ENCODE data around the gene NARS2.

The NARS2 gene

DNA sequence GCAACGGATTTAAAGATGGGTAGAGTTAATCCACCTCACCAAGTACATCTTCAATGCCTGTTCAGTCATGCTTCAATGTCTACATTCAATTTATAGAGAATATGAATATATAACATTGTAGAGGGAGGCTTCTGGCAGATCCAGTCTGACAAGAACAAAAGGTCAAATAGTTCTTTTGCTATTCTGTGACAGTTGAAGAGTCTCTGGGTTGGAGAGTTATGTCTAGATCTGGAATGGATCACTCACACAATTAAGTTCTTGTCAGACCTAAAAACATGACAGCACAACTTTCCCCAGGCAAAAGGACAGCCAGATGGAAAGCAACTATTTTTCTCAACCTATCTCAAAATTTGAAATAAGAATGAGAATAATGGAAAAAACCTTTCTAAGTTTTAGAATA, 141.7 kb downstream of the NARS2 start:
- no peak for DNase-seq (ENCODE audit: low read depth)

DNA sequence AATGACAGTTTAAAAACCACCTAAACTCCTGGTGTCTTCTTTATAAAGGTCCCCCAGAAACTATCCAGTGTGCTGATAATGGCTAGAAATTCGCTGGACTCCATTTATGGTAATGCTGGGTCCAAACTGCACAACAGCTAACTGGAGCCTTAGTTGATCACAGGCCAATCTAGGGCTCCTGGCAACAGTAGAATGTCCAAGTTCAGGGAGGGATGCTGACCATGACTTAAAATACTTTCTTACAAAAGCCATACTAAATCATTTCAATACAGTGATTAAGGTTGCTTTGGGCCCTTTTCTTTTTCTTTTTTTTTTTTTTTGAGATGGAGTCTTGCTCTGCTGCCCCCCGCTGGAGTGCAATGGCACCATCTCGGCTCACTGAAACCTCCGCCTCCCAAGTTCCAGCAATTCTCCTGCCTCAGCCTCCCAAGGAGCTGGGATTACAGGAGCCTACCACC, 142.6 kb downstream of the NARS2 start:
- DNase-seq (ENCODE audit: low read depth): no peak

DNA sequence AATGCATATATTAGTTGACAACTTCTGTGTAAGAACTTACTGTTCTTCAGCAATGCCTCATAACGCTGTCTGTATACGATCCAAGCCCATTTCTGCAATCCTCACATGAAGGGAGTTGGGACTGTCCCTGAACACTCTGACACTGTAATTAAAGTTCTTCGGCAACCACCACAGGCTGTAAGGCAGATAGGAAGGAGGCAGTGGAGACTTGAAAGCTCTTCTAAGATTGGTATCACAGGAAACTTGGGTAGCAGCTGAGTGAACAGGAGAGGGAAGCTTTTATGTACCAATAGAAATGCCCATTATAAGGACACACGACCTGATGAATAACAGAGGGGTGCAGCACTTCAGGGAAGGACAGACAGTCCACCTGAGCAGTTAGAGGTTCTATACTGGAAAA, 145.0 kb downstream of the NARS2 start:
- no peak for DNase-seq (ENCODE audit: low read depth)

- DNase-seq (ENCODE audit: low read depth): no peak
Measured at GRCh38 chr11:78429209-78429608, 145.5 kb downstream of the NARS2 start.

- no peak for DNase-seq (ENCODE audit: low read depth)
Measured at GRCh38 chr11:78428773-78429172, 145.9 kb downstream of the NARS2 start.

DNA sequence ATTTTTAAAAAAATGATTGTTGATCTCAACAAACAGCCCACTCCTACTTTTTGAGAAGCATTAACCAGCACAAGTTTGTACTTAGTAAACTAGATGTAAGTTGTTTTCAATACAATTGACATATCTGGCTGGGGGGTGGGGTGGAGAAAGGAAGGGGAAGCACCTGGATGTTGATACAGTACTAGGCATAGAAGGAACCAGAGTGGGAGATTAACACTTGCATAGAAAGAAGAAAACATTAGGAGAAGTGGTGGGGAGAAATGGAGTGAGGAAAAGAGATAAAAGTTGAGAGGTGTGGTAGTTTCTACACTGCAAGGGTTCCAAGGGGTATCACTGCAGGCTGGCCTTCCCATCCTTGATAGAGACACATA, 146.4 kb downstream of the NARS2 start:
- DNase-seq (ENCODE audit: low read depth): no peak

DNA sequence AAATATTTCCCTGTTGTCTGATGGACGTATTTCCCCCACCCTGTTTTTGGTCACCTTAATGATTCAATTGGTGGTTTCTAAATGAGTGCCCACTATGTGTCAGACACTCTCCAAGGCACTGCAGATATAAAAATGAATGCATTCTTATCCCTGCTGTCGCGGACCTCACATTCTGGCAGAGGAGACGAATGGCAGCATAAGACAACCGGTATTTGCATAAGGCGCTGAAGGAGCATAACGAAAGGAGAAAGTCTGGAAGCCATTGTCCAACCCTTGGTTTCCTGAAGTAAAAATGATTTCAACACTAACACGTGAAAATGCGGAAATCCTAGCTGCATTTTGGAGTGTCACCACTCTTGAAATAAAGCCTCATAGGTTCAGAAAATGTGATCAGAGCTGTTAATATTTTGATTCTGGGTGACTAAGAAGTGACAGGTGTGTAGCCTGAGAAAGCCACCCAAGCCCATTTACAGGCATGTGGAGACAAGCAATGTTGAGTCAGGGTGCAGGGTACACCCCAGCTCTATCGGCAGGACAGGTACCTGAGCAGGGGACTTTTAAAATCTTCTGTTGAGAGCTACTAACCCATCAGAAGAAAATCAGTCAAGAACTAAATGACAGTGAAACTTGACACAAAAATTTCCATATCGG, 146.9 kb downstream of the NARS2 start:
- no peak for DNase-seq (ENCODE audit: low read depth)

- no peak for DNase-seq (ENCODE audit: low read depth)
Measured at GRCh38 chr11:78426845-78427244, 147.8 kb downstream of the NARS2 start.

GRCh38 chr11:78425399-78426070, 149.1 kb downstream of the NARS2 start:
- DNase-seq (ENCODE audit: low read depth): no peak

DNA sequence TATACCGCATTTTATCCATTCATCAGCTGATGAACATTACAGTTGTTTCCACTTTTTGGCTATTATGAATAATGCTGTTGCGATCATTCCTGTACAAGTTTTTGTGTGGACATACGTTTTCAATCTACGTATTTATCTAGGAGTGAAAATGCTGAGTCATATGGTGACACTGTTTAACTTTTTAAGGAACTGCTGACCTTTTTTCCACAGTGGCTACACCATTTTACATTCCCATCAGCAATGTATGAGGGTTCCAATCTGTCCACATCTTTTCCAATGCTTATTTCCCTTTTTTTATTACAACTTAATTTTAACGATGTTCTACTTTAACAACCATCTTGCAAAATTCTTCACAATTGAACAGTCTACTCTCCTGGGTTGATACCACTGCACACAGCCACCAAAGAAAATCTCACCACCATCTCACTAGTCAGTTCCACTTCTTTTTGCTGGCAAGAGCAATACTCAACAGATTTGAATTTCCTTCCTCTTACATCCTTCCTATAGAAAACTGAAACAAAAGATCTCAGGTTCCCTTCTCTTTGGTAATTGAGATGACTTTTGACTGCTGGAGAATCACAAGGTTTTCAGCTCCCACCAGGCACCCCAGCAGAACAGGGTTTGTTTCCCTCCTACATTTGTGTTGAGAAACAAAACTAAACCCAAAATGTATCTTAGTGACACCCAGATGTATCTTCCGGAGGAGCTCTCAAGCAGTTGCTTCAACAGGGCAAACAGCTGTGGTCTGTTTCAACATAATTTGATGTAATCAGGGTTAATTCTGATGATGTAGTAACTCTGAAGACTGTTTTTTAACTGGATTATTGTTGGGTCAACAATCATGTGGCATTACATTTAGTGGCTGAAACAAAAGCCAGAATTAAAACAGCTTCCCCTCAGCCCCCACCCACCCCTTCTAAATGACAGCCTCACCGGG, 150.1 kb downstream of the NARS2 start:
- no peak for DNase-seq (ENCODE audit: low read depth)

DNA sequence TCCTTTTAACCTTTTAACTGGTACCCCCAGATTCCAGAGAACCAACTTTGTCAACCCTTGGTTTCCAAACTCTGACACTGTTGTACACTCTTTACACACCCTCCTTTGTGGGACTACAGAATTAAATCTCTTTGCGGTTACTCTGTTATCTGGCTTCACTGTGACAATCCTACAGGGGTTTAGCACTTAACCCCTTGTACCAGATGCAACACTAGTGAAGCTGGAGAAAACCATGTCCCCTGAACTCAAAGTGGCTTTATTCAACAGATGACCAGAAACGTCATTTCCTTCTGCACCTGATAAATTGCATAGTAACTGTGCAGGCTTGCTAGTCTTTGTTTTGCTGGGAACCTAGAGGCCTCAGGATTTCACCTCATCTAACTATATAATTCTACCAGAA, 151.4 kb downstream of the NARS2 start:
- no peak for DNase-seq (ENCODE audit: low read depth)

DNA sequence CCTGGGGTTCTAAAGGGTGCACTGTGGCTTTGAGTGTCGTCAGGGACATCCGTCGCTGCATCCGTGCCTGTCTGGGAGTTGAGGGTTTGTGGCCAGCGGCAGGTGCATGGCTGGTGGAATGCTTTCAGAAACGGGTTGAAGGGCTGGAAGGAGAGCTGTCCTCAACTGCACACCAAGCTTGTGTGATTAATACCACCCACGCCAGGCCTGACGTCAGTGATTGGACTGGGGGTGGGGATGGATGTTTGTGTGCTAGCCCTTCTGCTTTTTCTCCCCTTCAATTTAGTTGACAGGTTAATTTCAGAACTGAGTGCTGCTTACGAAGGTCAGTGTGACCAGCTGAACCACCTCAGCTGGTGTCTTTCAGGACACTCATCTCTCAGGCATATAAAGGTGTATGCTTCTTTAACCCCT, 153.9 kb downstream of the NARS2 start:
- peak; percentile 15 for DNase-seq (ENCODE audit: low read depth)

DNA sequence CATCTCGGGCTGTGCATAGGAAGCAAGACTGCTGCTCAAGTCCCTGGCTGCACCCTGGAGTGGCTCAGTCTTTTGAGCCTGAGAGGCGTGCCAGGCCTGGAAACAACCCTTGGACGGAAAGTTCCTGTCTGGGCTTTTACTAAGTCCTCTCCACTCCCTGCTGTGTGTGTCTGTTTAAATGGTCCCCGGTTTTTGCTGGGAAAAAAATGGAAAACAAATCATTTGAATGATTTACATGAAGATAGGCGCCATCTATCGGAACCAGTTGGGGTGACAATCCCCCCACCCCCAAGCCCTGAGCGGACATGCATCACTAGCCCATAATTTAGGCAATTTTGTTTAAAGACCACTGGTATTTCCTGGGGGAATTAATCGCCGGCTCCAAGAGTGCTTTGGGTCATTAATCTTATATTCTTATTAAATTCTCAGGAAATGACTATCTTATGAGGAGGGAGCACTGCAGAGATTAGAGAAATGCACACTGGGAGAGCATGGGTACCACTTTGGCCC, 154.4 kb downstream of the NARS2 start:
- DNase-seq (ENCODE audit: low read depth): peak; percentile 22

- DNase-seq (ENCODE audit: low read depth): no peak
Measured at GRCh38 chr11:78419327-78419726, 155.3 kb downstream of the NARS2 start.

DNA sequence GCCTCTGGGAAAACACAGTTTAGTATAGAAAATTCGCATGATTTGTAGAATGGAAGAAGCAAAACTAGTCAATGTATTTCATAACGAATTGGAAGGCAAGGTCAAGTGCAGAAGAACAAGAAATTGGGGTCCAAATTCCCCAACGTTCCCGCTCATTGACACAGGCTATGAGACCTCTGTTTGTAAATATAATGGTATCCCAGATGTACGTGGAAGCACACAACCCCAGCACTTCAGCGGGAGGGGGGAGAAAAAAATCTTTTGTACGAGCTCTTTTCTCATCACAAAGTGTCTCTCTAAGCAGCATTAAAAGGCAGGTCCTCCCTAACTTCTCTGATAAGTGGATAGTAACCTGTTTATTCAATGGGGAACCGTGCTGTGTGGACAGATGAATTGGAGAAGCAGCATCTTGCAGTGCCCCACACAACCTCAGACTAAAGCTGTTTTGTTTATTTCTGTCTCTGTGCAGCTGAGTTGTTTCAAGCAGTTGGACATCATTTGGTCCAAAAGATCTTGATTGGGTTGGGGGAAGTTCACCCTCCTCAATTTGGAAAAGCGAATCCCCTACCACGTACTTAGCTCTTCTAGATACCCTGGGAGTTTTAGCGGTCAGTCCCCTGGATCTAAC, 156.0 kb downstream of the NARS2 start:
- DNase-seq (ENCODE audit: low read depth): no peak

GRCh38 chr11:78417888-78418583, 156.6 kb downstream of the NARS2 start:
- peak; percentile 54 for DNase-seq (ENCODE audit: low read depth)

DNA sequence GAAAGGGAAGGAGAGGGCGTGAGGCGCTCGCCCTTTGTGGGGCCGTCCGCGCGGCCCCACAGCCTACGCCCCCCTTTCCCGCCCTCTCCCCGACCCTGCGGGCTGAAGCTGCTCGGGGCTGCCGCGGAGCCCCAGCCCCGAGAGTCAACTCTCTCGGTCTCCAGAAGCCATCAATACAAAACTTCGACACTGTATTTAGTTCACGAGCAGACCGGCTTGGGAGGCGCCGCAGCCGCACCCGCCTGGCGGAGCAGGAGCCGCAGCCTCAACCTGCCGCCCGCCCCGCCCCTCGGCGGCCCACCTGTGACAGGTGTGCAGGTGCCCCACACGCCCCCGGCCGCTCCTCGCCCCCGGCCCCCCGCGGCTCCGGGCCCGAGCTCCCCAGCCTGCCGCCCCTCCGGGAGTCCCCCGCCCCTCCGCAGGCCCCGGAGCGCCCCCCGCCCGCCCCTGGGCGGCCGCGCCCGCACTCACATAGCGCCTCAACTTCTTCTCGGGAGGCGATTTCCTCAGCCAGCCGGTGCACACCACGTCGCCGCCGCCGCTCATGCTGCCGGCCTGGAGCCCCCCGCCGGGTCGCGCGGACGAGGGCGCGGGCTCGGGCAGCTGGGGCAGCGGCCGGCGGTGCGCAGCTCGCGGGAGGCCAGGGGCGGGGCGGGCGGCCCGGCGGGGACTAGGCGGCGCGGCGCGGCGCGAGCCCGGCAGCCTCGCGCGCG, 157.3 kb downstream of the NARS2 start, which contains the start of gene GAB2:
Gene GAB2 (minus strand): TSS at position 646 of the 713 bp plus-strand sequence. CDS start 100 bp downstream, at position 546.
- no peak for DNase-seq (ENCODE audit: low read depth)

- peak; percentile 57 for DNase-seq (ENCODE audit: low read depth)
Measured at GRCh38 chr11:78416285-78417174, 158.1 kb downstream of the NARS2 start.

DNA sequence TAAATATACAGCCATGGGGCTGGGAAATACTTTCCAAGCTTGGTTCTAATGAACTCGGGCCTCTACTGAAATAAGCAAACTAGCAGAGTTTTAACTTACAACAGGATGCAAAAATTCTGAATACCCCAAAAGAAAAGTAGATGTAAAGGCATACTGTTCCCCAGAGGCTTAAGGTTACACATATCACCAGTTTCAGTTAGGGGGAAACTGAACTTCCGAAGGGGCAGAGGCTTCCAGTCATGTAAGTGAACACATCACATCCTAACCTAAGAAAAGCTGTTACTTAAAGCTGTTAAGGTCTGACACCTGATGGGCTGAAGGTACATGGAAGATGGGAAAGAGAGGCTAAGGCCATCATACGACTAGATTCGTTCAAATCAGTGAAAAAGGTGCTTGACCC, 159.3 kb downstream of the NARS2 start:
- DNase-seq (ENCODE audit: low read depth): no peak

All from activated gamma-delta T cell treated with anti-CD3 and anti-CD28 coated beads, Interleukin-2, amount 50 U/mL, for 16 hours (primary cell).